Smooth muscle cell (in vitro differentiated cells): ENCODE results near the gene SF3A2. TPM values are rescaled to one million over a fixed set of nuclear protein-coding genes. Genes with fewer than 3 reads are reported as not detected.
"Not testable (repeated sequence)": the region's sequence is repeated elsewhere in the genome, so short reads cannot be mapped to it uniquely, and the experiment has no call there.

ENCODE experiments used
- DNase-seq: peaks from one replicate; lab custom pipeline; 2025; ENCODE audit not compliant: unreplicated experiment; lab: John Stamatoyannopoulos, UW
- H2AFZ ChIP-seq: fragments of 200-600 bp; sonication (generic); 2 replicates; pipeline ENCODE4 v1.6.0; 2016; ENCODE audit warnings: antibody characterized with exemption, low read depth, mild to moderate bottlenecking
- H3F3A ChIP-seq: fragments of 200-600 bp; sonication (generic); 2 replicates; pipeline ENCODE4 v1.6.0; 2017; ENCODE audit warnings: antibody characterized with exemption, low read depth
- H3K27ac ChIP-seq: fragments of 200-600 bp; sonication (generic); 2 replicates; pipeline ENCODE4 v1.5.1; 2016; ENCODE audit warnings: low read depth, mild to moderate bottlenecking
- H3K27me3 ChIP-seq: fragments of 200-600 bp; sonication (generic); 2 replicates; pipeline ENCODE4 v1.6.1; 2016; ENCODE audit warnings: low read depth, mild to moderate bottlenecking
- H3K36me3 ChIP-seq: fragments of 200-600 bp; sonication (generic); 2 replicates; pipeline ENCODE4 v1.5.1; 2016; ENCODE audit warnings: low read depth
- H3K4me1 ChIP-seq: fragments of 200-600 bp; sonication (generic); 2 replicates; pipeline ENCODE4 v1.5.1; 2016; ENCODE audit warnings: low read depth
- H3K4me2 ChIP-seq: fragments of 200-600 bp; sonication (generic); 2 replicates; pipeline ENCODE4 v1.6.0; 2016; ENCODE audit warnings: mild to moderate bottlenecking
- H3K4me3 ChIP-seq: fragments of 200-600 bp; sonication (generic); 2 replicates; pipeline ENCODE4 v1.5.1; 2016; ENCODE audit warnings: mild to moderate bottlenecking
- H3K79me2 ChIP-seq: fragments of 200-600 bp; sonication (generic); 2 replicates; pipeline ENCODE4 v1.6.0; 2016; ENCODE audit warnings: low read depth, mild to moderate bottlenecking
- H3K9ac ChIP-seq: fragments of 200-600 bp; sonication (generic); 2 replicates; pipeline ENCODE4 v1.6.0; 2016; ENCODE audit warnings: low read depth
- H3K9me3 ChIP-seq: fragments of 200-600 bp; sonication (generic); replicated peaks from 2 replicates; pipeline ENCODE4 v1.5.1; 2016; ENCODE audit warnings: low read depth
- H4K20me1 ChIP-seq: fragments of 200-600 bp; sonication (generic); 2 replicates; pipeline ENCODE4 v1.6.0; 2016; ENCODE audit warnings: low read depth
- WGBS: methylation state at CpG from one replicate; pipeline ENCODE4 v1.1.7; 2016; ENCODE audit warnings: low lambda C conversion rate; 5-methylcytosine and 5-hydroxymethylcytosine counted together
- polyA plus RNA-seq: library from polyadenylated mRNA; unstranded; fragments of >200 nt; fragmentation: Nextera tagmentation; extraction: Ambion mirVana; gene quantifications from 2 replicates; pipeline ENCODE4 v1.2.1, GENCODE V29; 2016
- total RNA-seq: library from RNA; depleted of rRNA; stranded (reverse); fragments of >200 nt; gene quantifications from 2 replicates; pipeline ENCODE4 v1.2.3, GENCODE V29; 2014
- TF ChIP-seq, protein P1 (sequence below): fragments of 200-600 bp; sonication (generic); IDR thresholded peaks from 2 replicates; pipeline ENCODE4 v1.5.1; 2017; ENCODE audit warnings: borderline replicate concordance, mild to moderate bottlenecking, antibody characterized with exemption; ENCODE audit not compliant: insufficient read depth, poor library complexity, severe bottlenecking

Gene SF3A2
- total and polyA plus RNA-seq, 2 experiments from 2014 or later = 28.5 to 63.0 TPM

DNA sequence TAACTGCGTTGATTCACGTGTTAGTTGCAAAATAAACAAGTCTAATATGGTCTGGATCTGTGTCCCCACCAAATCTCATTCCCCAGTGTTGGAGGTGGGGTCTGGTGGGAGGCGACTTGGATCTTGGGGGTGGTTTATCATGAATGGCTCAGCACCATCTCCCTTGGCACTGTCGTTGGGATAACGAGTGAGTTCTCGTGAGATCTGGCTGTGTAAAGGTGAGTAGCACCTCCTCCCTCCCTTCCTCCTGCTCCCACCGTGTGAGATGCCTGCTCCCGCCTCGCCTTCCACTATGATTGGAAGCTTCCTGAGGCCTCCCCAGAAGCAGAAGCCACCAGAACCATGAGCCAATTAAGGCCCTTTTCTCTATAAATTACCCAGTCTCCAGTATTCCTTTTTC, 40.5 kb downstream of the SF3A2 start:
- H4K20me1 ChIP-seq = peaks cover 79% of the 10 kb centered on the region

GRCh38 chr19:2278459-2279158, 42.0 kb downstream of the SF3A2 start:
- Histone ChIP-seq H3K9me3 (no peaks in the 10 kb centered on the region), H3K4me1 (peaks cover under 1% of the 10 kb centered on the region), H3K27ac (no peak overlapping the region), H3K79me2 (peaks cover 15% of the 10 kb centered on the region), H3K9ac (no peak overlapping the region), H2AFZ (no peak overlapping the region), H3K36me3 (no peaks in the 10 kb centered on the region), H3K27me3 (no peaks in the 10 kb centered on the region), H3K4me2 (no peak overlapping the region), H3F3A (peaks cover 4% of the 10 kb centered on the region), H4K20me1 (peaks cover 65% of the 10 kb centered on the region), H3K4me3 (no peak overlapping the region)
- no peak for DNase-seq
- TF ChIP-seq, protein P1, sequence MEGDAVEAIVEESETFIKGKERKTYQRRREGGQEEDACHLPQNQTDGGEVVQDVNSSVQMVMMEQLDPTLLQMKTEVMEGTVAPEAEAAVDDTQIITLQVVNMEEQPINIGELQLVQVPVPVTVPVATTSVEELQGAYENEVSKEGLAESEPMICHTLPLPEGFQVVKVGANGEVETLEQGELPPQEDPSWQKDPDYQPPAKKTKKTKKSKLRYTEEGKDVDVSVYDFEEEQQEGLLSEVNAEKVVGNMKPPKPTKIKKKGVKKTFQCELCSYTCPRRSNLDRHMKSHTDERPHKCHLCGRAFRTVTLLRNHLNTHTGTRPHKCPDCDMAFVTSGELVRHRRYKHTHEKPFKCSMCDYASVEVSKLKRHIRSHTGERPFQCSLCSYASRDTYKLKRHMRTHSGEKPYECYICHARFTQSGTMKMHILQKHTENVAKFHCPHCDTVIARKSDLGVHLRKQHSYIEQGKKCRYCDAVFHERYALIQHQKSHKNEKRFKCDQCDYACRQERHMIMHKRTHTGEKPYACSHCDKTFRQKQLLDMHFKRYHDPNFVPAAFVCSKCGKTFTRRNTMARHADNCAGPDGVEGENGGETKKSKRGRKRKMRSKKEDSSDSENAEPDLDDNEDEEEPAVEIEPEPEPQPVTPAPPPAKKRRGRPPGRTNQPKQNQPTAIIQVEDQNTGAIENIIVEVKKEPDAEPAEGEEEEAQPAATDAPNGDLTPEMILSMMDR = no peak
- 94% methylated on average over 33 of the region's 33 CpGs for WGBS

More for the DNA sequence above, 40.5 kb downstream of the SF3A2 start:
- Histone ChIP-seq H3K27me3 (no peaks in the 10 kb centered on the region), H3K4me1 (peaks cover 15% of the 10 kb centered on the region), H2AFZ (no peak overlapping the region), H3F3A (peaks cover 17% of the 10 kb centered on the region), H3K4me2 (no peak overlapping the region), H3K9ac (no peak overlapping the region), H3K36me3 (no peaks in the 10 kb centered on the region), H3K4me3 (no peak overlapping the region), H3K9me3 (no peaks in the 10 kb centered on the region), H3K27ac (no peak overlapping the region), H3K79me2 (peaks cover 29% of the 10 kb centered on the region)
- TF ChIP-seq, protein P1 = no peak
- DNase-seq = no peak
- WGBS = 89% methylated on average over 9 of the region's 9 CpGs

- no peak overlapping the region for H3K4me2 ChIP-seq
- H3K36me3 ChIP-seq = no peaks in the 10 kb centered on the region
- no peaks in the 10 kb centered on the region for H3F3A ChIP-seq
- H3K9me3 ChIP-seq = no peaks in the 10 kb centered on the region
- DNase-seq = no peak
- no peaks in the 10 kb centered on the region for H3K4me1 ChIP-seq
- no peak overlapping the region for H3K4me3 ChIP-seq
- peaks cover 47% of the 10 kb centered on the region for H4K20me1 ChIP-seq
- H2AFZ ChIP-seq = no peak overlapping the region
- 88% methylated on average over 12 of the region's 26 CpGs for WGBS
- no peaks in the 10 kb centered on the region for H3K79me2 ChIP-seq
- no peak overlapping the region for H3K9ac ChIP-seq
- TF ChIP-seq, protein P1 = no peak
- H3K27ac ChIP-seq = no peak overlapping the region
- no peaks in the 10 kb centered on the region for H3K27me3 ChIP-seq
Measured at GRCh38 chr19:2280633-2281264, 44.1 kb downstream of the SF3A2 start.

GRCh38 chr19:2281265-2282061, 44.8 kb downstream of the SF3A2 start:
- not testable (repeated sequence) for H3K27me3 ChIP-seq, DNase-seq, H3K36me3 ChIP-seq, H2AFZ ChIP-seq, H3F3A ChIP-seq, H3K79me2 ChIP-seq, H3K4me1 ChIP-seq, H3K9me3 ChIP-seq, H3K27ac ChIP-seq, H3K9ac ChIP-seq
- Histone ChIP-seq H3K4me3 (peak overlapping the region; percentile 39), H4K20me1 (peaks cover 47% of the 10 kb centered on the region), H3K4me2 (peak overlapping the region; percentile 85)
- WGBS = 37% methylated on average over 11 of the region's 16 CpGs
